NCI-H69 (cell line): ENCODE measurements around the gene CHRNA5.
"Not testable (repeated sequence)": the region's sequence is repeated elsewhere in the genome, so short reads cannot be mapped to it uniquely, and the experiment has no call there.

ENCODE experiments used
- DNase-seq: peaks from one replicate; lab custom pipeline; 2025; lab: John Stamatoyannopoulos, UW

CHRNA5 gene

DNA sequence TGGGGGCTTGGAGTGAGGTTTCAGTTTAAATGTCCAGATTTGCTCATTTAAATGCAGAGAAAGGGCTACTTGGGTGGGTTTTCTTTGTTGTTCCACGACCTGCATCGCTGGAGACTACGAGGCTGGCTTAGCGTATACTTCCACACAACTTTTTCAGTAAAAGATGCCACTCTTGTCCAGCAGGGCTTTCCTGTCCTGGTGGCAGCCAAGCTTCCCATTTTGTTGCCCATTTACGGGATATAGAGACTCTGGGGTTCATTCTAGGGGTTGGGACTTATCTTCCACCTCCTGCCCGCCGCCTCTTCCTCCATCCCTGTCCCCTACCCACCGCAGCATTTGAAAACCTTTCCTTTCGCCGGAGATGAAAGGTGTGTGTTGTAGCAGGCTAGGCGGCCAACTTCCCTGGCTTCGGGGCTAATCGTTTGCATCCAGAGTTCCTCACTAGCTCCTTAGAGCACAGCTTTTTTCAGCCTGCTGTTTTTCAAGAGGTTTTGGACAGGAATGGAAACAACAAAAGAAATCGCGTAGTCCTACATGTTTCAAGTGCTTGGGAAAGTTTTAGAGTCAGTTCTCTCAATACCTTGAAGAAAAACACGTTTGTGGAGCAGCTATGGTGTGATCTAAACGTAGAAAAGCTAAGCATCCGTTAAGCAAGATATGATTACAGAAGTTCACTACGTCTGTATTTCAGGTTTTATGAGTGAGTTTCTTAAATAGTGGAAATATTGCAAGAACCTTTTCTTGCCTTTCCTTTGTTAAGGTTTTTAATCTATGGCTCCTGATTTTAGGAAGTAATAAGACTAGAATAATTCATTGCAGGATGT is 843 bp downstream of the CHRNA5 start:
- peak; percentile 60 for DNase-seq

DNA sequence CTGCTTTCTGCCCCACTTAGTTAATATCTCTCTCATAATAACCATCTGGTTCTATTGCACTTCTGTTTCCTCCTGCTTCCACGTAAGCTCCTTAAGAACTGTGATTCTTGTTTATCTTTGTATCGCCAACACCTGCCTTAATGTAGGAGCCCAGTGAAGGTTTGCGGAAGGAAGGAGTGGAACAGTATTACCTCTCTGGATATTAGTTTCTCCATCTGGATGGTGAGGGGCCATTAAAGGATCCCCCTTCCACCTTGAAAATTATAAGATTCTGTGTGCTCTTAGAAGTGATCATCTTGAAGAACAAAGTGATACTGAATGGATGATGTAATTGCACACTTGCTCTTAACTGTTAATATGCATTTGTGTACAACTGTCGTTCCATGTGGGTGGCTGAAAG is 2.2 kb downstream of the CHRNA5 start:
- peak; percentile 62 for DNase-seq

DNA sequence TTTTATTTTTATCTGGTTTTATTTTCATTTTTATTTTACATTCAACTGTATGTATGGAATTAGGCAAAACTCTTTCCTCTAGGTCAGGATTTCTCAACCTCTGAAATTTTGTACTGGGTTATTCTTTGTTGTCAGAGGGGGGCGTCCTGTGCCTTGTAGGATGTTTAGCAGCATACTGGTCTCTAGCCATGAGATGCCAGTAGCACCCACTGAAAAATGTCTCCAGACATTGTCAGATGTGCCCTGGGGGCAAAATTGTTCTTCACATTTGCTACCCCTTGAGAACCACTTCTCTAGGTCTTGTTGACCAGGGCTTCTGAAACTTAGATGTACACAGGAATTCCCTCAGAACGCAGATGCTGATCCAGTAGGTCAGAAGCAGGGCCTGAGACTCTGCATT is 5.4 kb downstream of the CHRNA5 start:
- peak; percentile 38 for DNase-seq

- no peak for DNase-seq
Measured at GRCh38 chr15:78571382-78571781, 6.1 kb downstream of the CHRNA5 start.

DNA sequence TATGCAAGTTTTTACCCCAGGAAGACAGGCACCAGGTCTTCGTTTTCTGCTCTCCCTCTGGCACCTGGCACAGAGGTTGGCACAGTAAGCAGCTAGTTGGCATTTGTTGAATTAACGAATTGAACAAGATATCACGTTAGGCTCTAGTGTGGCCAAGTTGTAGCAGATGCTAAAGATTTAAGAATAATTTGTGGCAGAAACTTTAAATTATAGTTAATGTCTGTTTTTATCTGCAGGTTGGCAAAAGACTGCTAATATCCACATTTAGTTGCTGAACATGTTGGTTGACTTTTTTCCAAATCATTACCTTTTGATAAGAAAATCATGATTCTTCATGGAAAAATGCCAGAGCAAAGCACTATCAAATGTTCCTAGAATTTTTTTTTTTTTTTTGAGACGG is 8.1 kb downstream of the CHRNA5 start:
- DNase-seq: no peak

DNA sequence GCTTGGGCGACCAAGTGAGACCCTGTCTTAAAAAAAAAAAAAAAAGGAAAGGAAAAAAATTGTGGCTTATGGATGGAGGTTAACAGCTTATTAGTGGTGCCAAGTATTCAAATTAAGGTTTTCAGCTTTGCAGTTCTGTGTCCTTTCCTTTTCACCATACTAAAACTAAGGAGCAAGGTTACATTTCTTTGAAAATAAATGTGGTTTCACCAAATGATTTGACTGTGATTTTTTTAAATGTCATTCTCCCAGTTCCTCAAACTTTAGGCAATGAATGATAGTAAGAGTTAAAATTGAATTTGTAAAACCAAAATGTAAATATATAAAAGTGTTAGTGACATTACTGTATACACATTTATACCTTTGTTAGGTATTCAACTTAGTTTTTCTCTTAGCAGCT is 9.6 kb downstream of the CHRNA5 start:
- no peak for DNase-seq

DNA sequence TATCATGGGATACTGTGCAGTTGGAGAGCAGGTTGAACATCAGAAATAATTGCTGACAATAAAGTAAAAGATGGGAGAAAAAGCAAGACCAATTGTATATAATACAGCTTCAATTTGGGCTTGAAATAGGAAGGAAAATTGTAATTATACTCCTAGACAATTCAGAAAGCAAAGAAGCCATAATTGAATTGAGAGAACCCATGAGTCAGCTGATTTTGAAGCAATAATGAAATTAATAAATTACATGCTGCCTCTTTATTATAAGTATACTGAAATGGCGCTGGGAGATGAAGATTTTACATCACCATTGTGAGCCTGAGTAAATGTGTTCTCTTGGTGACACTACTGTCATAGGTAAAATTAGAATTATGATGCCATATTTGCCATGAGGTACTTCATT is 32.3 kb downstream of the CHRNA5 start:
- DNase-seq: no peak

- DNase-seq: no peak
Measured at GRCh38 chr15:78598348-78598747, 33.0 kb downstream of the CHRNA5 start.

- no peak for DNase-seq
Measured at GRCh38 chr15:78599189-78599588, 33.9 kb downstream of the CHRNA5 start.

GRCh38 chr15:78603467-78603866 is 38.1 kb downstream of the CHRNA5 start:
- no peak for DNase-seq

DNA sequence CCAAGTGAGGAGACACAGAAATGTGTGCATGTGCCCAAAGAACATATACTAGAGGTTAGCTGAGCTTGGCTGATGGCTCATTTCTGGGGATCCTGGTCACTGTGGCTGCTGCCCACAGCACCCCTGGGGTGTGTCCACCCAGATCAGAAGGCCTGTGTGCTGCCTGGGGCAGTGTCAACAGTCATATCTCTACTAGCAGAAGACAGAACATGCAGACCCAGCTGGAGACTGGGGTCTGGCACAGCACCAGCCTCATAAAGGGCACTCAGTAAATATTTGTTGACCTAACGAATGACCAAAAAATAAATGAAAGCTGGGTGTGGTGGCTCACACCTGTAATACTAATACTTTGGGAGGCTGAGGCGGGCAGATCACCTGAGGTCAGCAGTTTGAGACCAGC is 39.1 kb downstream of the CHRNA5 start:
- DNase-seq: peak; percentile 29

DNA sequence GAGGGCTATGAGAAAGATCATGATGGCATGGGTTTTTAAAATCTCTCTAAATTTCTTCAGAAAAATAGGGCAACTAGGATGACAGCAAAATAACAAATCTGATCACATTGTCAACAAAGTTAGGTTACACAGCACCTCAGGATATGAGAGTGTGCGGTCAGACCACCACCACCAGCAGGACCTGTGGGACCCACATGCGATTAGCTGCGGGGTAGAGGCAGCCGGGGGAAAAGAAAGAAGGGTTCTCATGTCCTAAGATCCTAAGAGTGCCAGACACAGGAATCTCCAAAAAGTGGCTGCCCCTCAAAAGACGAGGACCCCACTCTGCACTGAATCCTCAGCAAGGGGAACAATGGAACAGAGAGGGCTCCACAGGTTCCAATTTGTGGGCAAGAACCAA is 39.9 kb downstream of the CHRNA5 start:
- no peak for DNase-seq

DNA sequence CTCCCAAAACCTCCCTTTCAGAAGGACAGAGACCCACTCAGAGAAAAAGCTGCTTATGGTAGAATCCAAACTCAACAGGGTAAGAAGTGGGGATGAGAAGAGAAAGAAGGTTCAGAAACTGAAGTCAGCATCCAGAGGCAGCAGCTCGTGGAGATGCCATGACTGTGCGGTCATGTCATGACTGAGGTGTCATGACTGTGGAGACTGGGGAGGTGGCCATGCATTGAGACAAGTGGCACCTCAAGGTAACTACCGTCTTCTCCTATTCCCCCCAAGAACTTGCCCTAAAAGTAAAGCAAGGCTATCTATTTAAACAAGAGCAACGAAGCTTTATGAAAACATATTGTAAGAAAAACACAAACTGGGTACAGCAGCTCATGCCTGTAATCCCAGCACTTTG is 40.4 kb downstream of the CHRNA5 start:
- DNase-seq: no peak

- not testable (repeated sequence) for DNase-seq
Measured at GRCh38 chr15:78609551-78609950, 44.2 kb downstream of the CHRNA5 start.

DNA sequence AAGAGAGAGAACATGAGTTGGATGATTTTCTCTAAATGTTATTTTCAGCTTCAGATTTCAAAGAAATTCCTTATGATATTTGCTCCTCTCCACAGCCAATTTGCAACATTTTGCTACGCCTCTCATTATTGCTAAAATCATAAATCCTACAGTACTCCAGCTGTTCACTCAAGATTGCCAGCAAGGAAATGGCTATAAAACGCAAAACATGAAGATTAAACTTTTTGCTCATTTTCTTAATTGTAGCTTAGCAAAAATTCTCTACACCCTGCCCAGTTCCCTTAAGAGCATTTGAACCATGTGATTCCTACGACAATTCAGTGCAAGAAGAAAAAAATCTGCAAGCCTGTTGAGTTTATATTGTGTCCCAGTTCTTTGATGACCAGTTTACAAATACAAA is 48.7 kb downstream of the CHRNA5 start:
- DNase-seq: no peak

- DNase-seq: no peak
Measured at GRCh38 chr15:78615151-78615589, 49.9 kb downstream of the CHRNA5 start.

DNA sequence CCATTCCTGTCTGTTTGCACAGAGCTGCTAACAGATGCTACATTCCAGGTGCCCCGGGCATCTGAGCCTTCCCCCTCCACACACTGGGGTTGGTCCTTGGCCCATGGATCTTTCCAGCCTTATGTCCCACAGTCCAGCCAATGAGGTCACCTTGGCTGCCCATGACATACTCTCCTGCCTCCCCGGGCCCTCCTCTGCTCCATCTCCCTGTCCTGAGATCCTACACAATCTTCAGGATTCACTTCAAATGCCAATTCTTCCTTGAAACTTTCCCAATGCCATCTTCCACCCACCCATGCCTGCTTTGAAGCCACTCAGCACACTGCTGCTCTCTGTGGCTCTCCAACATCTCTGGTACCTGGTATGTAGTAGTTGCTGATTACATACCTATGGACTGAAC is 51.2 kb downstream of the CHRNA5 start:
- peak; percentile 76 for DNase-seq

- no peak for DNase-seq
Measured at GRCh38 chr15:78617076-78617475, 51.8 kb downstream of the CHRNA5 start.

DNA sequence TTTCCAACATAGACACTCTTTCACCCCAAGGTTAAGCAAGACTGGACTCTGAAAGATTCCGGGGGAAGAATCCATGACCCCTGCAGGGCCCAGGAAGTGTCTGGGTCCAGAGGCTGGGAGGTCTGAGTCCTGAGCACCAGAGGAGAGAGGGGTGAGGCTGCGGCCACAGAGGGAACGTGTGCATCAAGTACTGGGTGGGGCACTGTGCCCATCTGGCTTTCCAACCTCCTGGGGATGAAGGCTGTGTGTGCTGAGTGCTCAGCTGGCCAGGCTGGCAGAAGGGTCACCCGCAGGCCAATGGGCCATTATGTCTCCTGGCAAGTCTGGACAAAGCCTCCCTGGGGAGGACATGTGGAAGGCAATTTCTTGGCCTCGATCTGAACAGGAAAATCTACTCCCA is 52.2 kb downstream of the CHRNA5 start:
- peak; percentile 96 for DNase-seq

GRCh38 chr15:78618064-78618463 is 52.7 kb downstream of the CHRNA5 start:
- peak; percentile 59 for DNase-seq

GRCh38 chr15:78618490-78618934 is 53.2 kb downstream of the CHRNA5 start:
- DNase-seq: peak; percentile 85

DNA sequence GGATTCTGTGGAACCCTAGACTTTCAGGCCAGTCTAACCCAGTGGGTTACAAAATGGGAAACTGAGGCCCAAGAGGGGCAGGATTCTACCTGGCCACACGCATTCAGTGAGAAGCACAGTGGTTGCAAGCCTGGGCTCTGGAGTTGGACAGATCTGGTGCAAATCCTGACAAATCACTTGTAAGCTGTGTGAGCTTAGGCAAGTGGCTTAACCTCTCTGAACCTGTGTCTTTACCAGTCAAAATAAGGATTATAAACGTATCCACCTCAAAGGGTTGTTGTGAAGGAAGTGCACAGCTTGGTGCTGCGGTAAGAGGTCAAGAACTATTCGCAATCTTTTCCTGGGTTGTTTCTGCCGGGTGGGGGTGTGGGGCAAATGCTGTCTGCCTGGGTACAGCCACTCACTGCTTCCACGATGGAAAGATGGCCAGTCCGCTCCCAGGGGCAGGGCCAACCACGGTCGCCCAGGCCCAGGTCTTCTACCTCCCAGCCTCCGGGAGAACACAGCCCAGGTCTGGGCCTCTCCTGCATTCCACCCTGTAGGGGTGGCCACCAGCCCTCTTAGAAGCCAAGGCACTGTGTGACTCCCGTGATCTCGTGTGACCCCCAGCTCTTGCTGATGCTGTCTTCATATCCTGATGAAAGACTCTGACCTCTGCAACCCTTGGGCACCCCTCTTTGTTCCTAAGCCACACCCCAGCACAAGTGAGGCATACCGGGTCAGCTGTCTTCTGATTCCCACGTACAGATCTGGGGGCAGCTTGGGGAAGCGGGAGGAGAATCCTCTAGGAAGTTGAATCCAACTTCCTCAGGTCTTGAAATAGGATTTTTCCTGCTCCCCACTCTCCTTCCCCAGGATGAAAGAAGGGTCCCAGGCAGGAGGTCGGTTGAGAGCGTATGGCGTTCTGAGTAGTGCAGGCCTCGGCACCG is 54.0 kb downstream of the CHRNA5 start:
- DNase-seq: peak; percentile 53

DNA sequence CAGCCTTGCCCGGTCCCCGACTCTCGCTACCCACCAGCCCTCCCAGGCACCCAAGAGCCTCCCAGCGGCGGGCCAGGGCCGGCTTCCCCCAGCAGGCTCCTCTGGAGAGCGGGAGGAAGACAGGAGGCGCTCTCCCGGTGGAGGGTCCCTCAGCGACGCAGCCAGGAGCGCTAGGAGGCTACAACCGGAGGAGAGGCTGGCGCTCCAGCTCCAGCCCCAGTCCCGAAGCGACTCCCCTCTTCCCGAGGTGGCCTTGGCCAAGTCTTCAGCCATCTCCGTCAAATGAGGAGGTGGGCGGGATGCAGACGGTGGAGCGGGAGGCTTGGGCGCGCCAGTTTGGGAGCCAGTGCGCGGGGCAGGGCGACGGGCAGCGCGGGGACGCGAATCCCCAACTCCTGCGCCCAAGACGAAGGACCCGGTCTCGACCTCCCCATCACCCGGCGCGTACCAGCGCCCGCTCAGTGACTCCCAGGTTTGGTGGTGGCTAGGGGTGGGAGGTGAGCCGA is 54.8 kb downstream of the CHRNA5 start:
- peak; percentile 60 for DNase-seq
